GM21737 (cell line): Measurements from ENCODE around the gene GALK1.
A peak's percentile ranks its signal among the peaks of the same experiment; 100 is the strongest.
"Not testable (repeated sequence)": the region's sequence is repeated elsewhere in the genome, so short reads cannot be mapped to it uniquely, and the experiment has no call there.

Source experiments
- ATAC-seq: cut with Tn5 transposase; IDR thresholded peaks from one replicate; pipeline ENCODE4 v1.9.1; 2021; ENCODE audit warnings: mild to moderate bottlenecking, moderate library complexity; ENCODE audit not compliant: unreplicated experiment

The GALK1 gene

GRCh38 chr17:75784473-75785015 lies 19.6 kb upstream of the GALK1 start, which contains the start of gene UNK:
Gene UNK (plus strand): TSS chr17:75784806. CDS start chr17:75784881, 75 bp downstream.
- ATAC-seq: peak; percentile 60

- ATAC-seq: no peak
These were observed 18.9 kb upstream of the GALK1 start for GRCh38 chr17:75783803-75784472.

- ATAC-seq: no peak
These were observed 18.2 kb upstream of the GALK1 start for GRCh38 chr17:75783069-75783783.

- ATAC-seq: no peak
These were observed 15.2 kb upstream of the GALK1 start for GRCh38 chr17:75779987-75780889.

- ATAC-seq: peak; percentile 50
These were observed 14.4 kb upstream of the GALK1 start for GRCh38 chr17:75779250-75779986.

- peak; percentile 5 for ATAC-seq
These were observed 13.9 kb upstream of the GALK1 start for GRCh38 chr17:75778861-75779249.

- ATAC-seq: not testable (repeated sequence)
These were observed 13.3 kb upstream of the GALK1 start for GRCh38 chr17:75778066-75778860.

GRCh38 chr17:75777296-75777922 lies 12.4 kb upstream of the GALK1 start:
- ATAC-seq: no peak

GRCh38 chr17:75776386-75777295 lies 11.6 kb upstream of the GALK1 start:
- ATAC-seq: no peak

- no peak for ATAC-seq
These were observed 10.1 kb upstream of the GALK1 start for GRCh38 chr17:75774991-75775668.

- ATAC-seq: no peak
These were observed 9.5 kb upstream of the GALK1 start for GRCh38 chr17:75774471-75774990.

- ATAC-seq: no peak
These were observed 8.9 kb upstream of the GALK1 start for GRCh38 chr17:75773808-75774470.

- no peak for ATAC-seq
These were observed 8.3 kb upstream of the GALK1 start for GRCh38 chr17:75773121-75773807.

GRCh38 chr17:75771334-75772281 lies 6.6 kb upstream of the GALK1 start:
- ATAC-seq: no peak

GRCh38 chr17:75769536-75769935 lies 4.5 kb upstream of the GALK1 start:
- ATAC-seq: no peak
